Activated naive CD4-positive, alpha-beta T cell treated with Interleukin-2 at 50 U/mL for 16 hours (primary cell): ENCODE data around the gene ELOVL2.
A peak's percentile ranks its signal among the peaks of the same experiment; 100 is the strongest.
"Not testable (repeated sequence)": the region's sequence is repeated elsewhere in the genome, so short reads cannot be mapped to it uniquely, and the experiment has no call there.

Experiments used
- DNase-seq: peaks from one replicate; pipeline ENCODE4 v3.0.0-alpha.2; 2020

Gene ELOVL2, protein sequence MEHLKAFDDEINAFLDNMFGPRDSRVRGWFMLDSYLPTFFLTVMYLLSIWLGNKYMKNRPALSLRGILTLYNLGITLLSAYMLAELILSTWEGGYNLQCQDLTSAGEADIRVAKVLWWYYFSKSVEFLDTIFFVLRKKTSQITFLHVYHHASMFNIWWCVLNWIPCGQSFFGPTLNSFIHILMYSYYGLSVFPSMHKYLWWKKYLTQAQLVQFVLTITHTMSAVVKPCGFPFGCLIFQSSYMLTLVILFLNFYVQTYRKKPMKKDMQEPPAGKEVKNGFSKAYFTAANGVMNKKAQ

DNA sequence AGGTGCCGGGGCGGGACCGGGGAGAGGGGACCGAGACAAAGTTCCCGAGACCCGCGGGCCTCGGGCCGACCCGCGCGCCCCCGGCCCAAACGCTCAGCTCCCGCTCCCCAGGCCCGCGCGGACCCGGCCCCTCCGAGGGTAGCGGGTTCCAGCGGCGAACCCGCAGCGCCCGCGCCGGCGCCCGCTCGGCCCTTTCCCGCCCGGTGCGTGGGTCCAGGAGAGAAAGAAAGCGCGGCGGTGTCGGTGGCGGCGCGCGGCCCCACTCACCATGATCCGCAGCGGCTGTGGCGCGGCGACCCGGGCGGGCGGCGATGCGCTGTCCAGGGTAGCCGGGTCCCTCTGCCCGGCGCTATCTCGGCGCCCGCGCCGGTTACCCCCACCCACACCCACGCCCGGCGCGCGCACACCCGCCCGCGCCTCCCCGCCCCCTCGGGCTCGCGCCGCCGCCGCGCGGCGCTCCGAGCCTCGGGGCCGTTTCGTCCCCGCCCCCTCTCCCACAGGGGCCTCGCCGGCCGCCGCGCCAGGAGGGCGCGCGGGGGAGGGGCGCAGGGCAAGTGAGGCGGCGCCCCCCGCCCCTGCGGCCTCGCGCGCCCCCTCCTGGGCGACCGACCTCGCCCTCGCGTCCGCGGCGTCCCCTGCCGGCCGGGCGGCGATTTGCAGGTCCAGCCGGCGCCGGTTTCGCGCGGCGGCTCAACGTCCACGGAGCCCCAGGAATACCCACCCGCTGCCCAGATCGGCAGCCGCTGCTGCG is at the start of gene ELOVL2:
Gene ELOVL2, minus strand, starts transcription at position 345 of the 751 bp plus-strand sequence. Its CDS starts 75 bp downstream, at position 270.
- peak; percentile 4 for DNase-seq

DNA sequence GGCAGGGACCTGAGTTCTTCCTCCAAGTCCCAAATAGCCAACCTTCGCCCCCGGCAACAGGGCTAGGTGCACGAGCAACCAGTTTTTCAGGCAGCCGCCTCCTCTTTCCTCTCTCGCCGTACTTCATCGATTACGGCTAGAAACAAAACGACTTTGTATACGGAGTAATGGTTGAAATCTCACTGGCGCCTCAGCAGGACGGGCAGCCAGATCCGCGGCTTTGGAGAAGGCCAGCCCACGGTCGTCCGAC is 49.2 kb upstream of the ELOVL2 start:
- DNase-seq: no peak

DNA sequence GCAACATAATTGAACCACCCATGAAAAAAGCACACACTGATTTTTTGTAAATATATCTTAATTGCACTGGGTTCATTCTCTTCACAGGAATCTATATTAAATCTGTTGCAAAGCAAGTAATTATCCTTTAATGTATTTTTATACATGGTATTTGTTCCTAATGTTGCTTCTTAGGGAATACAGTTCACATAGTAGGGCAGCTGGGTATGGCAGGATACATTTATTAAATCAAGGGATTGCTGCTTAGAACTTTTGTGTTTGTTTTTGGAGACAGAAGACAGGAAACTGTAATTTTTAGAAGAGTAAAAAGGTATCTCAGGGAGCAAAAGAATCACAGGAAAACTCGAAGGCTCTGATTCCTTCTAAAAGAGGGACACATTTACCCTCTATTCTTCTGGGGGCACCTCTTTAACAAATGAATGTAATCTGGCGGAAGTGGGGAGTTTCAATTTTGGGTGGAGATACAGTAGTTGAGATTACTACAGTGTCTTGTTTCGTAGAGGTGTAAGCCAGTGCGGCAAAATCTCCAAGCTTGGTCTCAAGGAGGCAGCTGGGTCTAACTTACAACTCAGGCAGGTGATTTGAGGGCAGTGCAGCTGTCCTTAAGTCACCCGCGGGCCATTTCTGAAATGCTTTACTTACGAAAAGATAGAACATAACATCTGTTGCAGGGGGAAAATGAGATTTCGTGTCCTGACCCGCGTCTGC is 48.7 kb upstream of the ELOVL2 start:
- no peak for DNase-seq

DNA sequence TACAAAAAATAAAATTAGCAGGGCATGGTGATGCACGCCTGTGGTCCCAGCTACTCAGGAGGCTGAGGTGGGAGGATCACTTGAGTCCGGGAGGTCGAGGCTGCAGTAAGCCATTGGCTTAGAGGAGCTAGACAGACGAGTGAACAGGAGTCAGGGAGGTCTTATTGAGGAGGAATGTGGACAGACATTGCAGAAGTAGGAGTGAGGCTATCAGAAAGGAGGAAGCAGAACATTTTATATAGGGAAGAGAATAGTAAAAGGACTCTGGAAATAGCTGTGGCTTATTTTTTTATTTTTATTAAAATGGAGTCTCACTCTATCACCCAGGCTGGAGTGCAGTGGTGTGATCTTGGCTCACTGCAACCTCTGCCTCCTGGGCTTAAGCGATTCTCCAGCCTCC is 47.0 kb upstream of the ELOVL2 start:
- DNase-seq: not testable (repeated sequence)

DNA sequence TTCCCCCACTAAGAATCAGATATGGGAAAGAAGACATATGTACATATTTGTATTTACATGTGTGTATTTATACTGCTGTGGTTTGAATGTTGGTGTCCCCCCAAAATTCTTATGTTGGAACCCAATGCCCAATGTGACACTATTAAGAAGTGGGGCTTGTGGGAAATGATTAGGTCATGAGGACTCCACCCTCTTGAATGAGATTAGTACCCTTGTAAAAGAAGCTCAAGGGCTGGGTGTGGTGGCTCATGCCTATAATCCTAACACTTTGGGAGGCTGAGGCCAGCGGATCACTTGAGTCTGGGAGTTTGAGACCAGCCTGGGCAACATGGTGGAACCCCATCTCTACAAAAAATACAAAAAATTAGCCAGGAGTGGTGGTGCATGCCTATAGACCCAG is 45.6 kb upstream of the ELOVL2 start:
- no peak for DNase-seq

DNA sequence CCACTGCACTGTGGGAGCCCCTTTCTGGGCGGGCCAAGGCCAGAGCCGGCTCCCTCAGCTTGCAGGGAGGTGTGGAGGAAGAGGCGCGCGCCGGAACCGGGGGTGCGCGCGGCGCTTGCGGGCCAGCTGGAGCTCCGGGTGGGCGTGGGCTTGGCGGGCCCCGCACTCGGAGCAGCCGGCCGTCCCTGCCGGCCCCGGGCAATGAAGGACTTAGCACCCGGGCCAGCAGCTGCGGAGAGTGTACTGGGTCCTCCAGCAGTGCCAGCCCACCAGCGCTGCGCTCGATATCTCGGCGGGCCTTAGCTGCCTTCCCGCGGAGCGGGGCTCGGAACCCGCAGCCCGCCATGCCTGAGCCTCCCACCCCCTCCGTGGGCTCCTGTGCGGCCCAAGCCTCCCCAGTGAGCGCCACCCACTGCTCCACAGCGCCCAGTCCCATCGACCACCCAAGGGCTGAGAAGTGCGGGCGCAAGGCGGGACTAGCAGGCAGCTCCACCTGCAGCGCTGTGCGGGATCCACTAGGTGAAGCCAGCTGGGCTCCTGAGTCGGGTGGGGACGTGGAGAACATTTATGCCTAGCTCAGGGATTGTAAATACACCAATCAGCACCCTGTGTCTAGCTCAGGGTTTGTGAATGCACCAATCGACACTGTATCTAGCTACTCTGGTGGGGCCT is 43.2 kb upstream of the ELOVL2 start:
- not testable (repeated sequence) for DNase-seq

DNA sequence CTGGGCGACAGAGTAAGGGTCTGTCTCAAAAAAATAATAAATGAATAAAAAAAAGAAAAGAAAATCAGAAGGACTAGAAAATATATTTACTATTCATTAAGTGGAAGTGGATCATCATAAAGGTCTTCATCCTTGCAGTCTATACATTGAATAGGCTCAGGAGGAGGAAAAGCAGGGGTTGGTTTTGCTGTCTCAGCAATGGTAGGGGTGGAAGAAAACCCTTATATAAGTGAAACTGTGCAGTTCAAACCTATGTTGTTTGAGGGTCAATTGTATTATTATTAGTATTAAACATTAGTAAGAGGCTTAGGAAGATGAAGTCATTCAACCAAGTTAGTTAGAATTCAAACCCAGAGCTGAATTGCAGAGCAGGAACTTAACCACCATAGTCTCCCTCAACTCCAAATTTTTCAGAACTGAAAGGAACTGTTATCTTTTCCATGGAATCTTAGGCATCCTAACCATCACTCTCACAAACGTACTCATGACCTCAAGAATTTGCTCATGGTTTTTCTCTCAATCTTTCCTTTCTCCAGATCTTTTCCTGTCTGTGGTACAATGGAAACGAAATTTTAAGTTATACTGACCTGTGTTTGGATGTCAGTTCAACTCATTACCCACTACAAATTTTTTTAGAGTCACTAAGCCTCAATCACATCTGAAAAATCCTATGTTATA is 41.8 kb upstream of the ELOVL2 start:
- no peak for DNase-seq

DNA sequence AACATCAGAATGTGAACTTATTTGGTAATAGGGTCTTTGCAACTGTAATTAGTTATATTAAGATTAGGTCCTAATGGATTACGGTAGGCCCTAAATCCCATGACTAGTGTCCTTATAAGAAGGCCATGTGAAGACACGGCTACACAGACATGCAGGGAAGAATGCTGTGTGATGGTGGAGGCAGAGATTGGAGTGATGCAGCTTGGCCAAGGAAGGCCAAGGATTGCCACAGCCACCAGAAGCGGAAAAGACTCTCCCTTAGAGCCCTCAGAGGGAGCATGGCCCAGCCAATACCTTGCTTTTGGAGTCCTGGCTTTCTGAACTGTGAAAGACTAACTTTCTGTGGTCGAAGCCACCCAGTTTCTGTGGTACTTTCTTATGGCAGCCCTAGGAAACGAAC is 39.9 kb upstream of the ELOVL2 start:
- no peak for DNase-seq

DNA sequence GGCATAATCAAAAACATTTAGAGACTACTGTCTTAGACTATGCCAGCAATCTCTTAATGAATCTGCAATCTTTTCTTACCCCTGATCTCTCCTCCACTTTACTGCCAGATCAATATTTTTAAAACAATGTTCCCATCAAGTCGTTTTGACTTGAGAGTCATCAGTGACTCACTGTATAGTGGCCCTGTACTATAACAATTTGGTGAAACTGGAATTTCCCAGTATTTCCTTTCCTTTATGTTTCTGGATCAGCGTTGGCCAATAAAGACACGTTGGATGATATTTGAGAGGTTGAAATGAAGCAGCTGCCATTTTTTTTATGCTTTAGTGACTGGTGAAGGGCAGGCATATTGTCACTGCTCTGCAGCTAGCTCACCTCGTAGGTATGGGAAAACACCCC is 39.4 kb upstream of the ELOVL2 start:
- no peak for DNase-seq

DNA sequence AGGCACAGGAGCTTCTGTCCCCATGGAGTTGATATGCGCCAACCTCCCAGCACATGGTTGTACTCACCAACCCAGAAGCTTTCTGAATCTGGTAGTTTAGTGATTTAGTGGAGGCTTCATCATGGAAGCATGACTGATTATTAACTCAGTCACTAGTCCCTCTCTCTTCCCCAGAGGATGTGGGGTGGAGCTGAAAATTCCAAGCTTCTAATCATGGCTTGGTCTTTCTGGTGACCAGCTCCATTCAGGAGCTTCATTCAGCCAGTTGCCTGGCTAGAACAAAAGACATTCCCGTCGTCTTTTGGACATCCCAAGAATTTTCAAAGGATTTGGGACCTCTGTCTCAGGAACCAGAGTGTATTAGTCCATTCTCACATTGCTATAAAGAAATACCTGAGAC is 36.2 kb upstream of the ELOVL2 start:
- DNase-seq: no peak

DNA sequence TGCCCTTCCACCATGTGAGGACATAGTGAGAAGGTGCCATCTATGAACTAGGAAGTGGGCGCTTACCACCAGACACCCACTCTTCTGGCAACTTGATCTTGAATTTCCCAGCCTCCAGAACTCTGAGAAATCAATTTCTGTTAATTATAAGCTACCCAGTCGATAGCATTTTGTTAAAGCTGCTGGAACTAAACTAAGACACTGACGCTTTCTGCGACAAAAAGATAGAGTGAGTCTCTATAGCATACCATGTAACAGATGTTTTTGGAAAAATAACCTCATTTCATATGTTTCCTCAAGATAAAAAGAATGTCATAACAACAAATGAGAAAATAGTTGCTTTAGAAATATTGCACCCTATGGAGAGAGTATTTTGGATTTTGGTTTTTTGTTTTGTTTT is 34.2 kb upstream of the ELOVL2 start:
- DNase-seq: no peak

DNA sequence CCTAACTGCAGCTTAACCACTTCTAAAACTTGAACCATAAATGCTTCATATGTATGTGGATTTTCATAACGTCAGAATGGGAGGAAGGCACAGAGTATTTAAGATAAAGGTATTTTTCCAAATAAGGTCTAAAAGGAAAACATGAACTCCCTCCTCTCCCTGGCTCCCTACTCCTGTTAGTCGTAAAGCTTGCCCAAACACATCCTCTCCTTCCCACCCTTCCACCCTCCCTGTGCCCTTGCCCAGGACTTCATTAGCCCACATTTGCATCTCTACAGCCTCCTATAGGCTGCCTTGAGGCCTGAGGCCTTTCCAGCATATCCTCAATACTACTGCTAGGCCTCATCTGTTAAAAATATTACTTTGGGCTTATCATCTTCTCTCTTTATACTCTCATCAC is 32.4 kb upstream of the ELOVL2 start:
- no peak for DNase-seq

DNA sequence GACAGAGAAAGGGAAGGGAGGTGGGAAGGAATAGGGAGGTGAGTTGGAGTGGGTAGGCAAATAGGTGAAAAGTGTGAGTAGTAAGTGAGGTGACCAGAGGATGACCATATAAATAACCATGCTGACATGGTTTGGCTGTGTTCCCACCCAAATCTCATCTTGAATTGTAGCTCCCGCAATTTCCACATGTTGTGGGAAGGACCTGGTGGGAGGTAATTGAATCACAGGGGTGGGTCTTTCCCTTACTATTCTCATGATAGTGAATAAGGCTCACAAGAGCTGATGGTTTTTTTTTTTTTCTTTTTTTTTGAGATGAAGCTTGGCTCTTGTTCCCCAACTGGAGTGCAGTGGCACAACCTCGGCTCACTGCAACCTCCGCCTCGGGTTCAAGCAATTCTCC is 28.0 kb upstream of the ELOVL2 start:
- DNase-seq: no peak

DNA sequence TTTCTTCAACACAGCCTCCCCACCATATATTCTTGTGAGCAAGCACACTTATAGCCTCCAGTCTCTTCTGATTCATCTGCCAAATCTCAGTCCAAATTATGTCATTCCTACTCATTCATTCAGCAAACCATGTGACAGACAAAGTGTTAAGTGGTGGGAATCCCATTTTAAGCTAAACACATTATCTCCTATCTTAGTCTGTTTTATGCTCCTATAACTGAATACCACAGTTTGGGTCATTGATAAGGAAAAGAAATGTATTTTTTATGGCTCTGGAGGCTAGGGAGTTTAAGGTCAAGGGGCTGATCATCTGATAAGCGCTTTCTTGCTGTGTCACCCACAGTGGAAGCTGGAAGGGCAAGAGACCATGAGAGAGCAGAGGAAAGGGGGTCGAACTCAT is 25.7 kb upstream of the ELOVL2 start:
- no peak for DNase-seq

DNA sequence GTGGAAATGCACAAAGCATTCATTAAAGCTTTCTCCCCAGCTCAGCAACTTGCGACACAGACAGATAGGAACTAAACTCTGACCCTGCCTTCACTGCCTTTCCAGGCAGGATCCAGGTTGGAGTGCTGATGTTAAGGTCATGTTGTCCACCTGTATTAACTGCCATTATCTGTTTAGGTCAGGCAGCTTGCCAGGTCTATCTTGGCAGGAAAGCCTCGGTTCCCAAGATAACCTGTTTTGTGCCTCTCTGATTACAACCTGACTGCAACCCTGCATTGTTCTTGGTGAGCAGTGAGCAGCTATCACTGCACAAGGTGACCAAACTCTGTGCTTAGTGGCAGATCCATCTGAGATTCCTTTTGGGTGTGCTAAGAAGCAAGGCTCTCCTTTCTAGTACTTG is 23.2 kb upstream of the ELOVL2 start:
- no peak for DNase-seq

DNA sequence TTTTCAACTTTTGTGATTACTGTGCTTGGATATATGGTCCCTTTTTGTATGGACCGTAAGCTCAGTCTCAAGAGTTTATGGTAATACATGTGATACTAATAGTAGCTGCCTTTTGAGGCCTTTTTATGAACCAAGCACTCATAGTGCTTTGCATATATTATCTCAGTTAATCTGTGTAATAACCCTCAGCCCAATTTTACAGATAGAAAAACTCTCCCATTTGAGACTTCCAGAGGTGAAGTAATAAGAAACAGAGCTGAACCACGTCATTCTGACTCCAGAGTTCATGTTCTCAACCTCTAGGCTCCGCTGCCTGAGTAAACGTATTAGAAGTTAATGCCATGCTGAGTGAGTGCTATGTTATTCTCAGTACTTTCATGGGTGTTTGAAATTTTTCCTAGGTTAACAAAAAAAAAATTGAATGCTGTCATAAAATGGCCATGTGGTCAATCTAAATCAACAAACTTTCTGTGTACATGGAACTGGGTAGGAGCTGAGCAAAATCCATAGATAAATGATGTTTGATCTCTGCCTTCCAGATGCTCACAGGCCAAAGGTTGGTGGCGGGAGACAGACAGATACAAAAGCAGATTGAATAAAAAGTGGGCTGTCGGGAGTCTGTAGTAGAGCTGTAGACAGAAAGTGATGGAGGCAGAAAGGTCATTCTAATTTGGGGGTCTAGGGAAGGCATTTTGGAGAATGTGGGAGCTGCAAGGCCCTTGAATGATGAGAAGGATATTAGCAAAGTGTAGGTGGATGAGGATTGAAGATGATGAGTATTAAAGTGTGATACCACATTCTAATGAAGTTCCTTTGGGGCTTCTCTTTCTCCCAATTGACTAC is 22.6 kb upstream of the ELOVL2 start:
- DNase-seq: no peak

DNA sequence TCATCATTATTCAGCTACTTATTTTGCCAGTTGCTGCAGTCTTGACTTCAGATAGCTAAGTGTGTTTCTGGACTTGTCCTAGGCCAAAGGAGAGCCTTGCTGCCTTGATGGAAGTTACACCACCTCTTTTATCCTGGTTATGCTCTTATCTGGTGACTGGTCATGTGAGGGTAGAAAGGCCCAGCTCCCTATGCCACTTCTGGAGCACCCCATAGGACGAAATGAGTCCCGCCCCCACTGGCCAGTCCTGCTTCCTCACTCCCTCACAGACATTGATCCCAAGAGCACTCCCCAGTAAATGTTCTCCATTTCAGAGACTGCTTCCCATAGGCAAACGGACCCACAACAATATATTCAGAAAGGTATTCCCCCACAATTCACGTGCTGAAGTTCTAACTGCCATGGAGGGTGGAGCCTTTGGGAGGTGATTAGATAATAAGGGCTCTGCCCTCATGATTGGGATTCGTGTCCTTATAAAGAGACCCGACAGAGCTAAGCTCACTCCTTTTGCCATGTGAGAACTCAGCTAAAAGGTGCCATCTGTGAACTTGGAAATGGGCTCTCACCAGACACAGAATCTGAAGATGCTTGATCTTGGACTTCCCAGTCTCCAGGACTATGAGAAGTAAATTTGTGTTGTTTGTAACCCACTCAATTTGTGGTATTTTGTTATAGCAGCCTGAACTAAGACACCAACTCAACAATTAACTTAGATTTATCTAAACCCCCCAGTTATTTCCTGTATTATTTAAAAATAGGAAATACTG is 21.5 kb upstream of the ELOVL2 start:
- no peak for DNase-seq

DNA sequence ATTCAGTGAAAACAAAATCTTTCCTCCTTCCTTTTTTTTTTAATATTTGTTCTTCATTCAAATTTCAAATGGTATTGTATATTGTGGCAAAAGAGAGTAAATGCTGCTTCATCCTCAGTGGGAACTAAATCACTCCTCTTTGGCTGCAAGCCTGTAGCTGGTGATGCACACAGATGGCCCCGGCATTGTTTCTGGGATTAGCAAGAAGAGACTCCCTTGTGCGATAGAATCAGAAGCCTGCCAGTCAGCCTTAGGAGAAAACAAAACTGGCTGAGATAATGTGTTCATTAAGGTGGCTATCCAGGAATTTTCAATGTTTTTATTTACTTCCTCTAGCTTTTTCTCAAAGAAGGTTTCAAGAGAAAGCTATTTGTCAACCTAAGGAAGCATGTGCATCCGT is 20.7 kb upstream of the ELOVL2 start:
- no peak for DNase-seq

DNA sequence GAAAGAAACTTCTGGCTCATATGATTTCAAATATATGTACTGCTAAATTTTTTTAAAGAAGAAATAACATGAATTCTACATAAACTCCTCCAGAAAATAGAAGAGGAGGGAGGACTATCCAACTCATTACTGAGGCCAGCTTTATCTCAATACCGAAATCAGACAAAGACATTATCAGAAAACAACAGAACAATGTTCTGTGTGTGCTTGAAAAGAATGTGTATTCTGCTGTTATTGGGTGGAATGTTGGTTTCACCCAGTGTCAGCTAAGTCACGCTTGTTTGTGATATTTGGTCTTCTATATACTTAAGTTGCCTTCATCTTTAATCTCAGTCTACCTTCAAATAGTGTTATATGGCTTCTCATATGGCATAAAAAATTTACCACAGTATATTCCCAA is 18.6 kb upstream of the ELOVL2 start:
- no peak for DNase-seq

DNA sequence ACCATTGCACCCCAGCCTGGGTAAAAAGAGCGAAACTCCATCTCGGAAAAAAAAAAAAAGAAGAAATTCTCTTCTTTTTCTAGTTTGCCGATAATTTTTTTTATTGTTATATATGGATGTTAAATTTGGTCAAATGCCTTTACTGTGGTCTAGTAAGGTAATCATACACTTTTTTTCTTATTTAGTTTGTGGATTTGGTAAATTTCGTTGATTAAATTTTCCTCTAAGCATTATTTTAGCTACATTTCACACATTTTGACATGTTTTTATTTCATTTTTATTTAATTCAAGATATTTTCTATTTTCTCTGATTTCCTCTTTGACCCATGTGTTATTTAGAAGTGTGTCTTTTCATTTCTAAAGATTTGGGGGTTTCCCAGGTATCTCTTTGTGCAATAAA is 18.0 kb upstream of the ELOVL2 start:
- no peak for DNase-seq

DNA sequence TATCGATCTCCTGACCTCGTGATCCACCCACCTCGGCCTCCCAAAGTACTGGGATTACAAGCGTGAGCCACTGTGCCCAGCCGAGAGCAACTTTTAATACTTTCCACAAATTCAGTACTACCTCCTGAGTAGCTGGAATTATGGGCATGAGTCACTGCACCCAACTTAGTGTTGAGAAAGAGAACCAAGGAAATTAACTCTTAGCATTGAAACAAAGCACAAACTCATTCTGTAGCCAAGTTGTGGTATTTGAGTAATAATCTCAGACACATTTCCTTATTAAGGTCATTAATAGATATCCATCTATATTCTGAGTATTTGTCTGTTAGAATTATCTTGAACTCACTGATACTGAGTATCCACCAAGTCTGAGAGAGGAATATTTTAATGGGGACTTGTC is 14.3 kb upstream of the ELOVL2 start:
- no peak for DNase-seq
